ENCODE measurements around the gene C20orf96. TPM values are rescaled to one million over a fixed set of nuclear protein-coding genes. Genes with fewer than 3 reads are reported as not detected.

The C20orf96 gene
- total RNA-seq, 1 donor from 2014 or later, result 10.8 TPM

DNA sequence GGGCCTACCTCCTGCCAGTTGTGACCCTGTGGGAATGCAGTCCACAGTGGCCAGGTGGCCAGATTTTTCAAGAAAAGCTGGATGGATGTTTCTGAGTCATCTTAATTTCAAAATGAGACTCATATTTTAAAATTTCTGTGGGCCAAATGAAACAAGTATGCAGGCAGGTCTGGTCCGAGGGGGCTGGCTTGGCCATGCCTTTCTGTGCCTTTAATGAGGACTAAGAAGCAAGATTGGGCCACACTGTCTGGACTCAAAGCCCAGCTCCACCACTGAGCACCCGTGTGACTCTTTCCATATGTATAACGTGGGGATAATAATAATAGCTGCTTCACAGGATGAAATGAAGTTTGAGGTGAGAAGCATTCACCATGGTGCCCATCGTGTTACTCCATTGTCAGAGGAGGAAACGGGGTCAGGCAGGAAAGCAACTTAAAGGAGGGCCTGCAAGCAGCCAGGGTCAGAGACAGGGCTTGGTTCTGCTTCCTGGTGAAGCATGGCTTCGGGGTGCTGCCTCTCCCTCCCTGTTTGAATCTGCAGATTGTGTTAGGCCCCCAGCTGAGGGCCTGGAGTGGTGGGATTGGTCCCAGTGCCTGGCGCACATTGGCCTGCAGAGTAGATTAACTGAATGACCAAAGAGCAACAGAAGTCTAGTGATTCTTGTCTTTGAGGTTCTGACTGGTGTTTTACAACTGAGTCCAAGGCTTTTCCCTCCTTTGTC, 38.6 kb upstream of the C20orf96 start:
- peak overlapping the region; percentile 82 for H3K27ac Mint-ChIP-seq (ENCODE audit: unreplicated experiment)
- DNase-seq (ENCODE audit: low spot score), result no peak
- H3K4me3 Mint-ChIP-seq (ENCODE audit: unreplicated experiment), result peak overlapping the region; percentile 85
- H3K27me3 Mint-ChIP-seq (ENCODE audit: low read depth), result no peaks in the 10 kb centered on the region
- no peaks in the 10 kb centered on the region for H3K36me3 Mint-ChIP-seq (ENCODE audit: low read depth)
- H3K9me3 Mint-ChIP-seq (ENCODE audit: low read depth), result no peaks in the 10 kb centered on the region
- no peak for TF ChIP-seq CTCF (IDR thresholded peaks at IDR 0.05)
- H3K4me1 Mint-ChIP-seq (ENCODE audit: low read depth), result peaks cover 34% of the 10 kb centered on the region

GRCh38 chr20:328027-328974, 37.8 kb upstream of the C20orf96 start:
- Mint-ChIP-seq H3K36me3 (ENCODE audit: low read depth) (no peaks in the 10 kb centered on the region), H3K9me3 (ENCODE audit: low read depth) (no peaks in the 10 kb centered on the region), H3K4me1 (ENCODE audit: low read depth) (peaks cover 38% of the 10 kb centered on the region), H3K4me3 (ENCODE audit: unreplicated experiment) (peak overlapping the region; percentile 85), H3K27ac (ENCODE audit: unreplicated experiment) (peak overlapping the region; percentile 82), H3K27me3 (ENCODE audit: low read depth) (no peaks in the 10 kb centered on the region)
- DNase-seq (ENCODE audit: low spot score), result no peak
- no peak for TF ChIP-seq CTCF (IDR thresholded peaks at IDR 0.05)

DNA sequence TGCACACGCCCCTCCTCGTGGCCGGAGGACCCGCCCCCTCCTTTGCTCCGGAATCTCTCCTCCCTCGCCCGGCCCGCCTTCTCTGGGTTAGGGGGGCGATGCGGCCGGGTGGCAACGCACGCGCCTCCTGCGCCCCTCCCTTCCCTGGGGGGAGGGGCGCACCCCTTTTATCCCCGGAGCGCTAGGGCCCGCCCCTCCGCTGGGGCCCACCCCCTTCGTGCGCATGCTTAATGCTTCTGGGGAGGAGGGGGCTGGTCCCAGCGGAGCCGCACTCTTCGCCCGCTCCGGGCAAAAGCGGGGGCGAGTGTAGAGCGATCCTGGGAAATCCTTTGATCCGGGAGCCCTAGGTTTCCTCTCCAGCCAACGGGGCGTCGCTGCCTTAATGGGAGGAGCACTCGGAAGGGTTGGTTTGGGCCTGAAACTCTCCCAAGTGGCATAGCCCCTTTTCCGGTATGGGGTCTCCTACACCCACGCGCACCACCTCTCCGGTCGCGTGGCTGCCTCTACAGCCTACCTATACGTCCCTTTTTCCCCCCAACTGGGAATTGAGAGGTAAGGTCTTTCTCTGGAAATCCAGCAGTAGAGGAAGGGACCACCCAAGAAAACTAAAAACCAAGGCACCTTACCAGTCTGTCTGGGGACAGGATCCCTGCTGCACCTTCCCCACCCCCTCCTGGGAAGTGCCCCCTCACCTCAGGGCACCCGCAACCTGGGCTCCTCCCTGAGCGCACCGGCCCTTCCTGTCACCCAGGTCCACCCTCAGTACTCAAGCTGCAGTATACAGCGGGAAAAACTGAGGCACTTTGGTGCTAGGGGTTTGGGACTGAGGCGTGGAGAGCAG, 36.9 kb upstream of the C20orf96 start:
- Mint-ChIP-seq H3K9me3 (ENCODE audit: low read depth) (no peaks in the 10 kb centered on the region), H3K4me1 (ENCODE audit: low read depth) (peaks cover 38% of the 10 kb centered on the region), H3K27ac (ENCODE audit: unreplicated experiment) (peak overlapping the region; percentile 82), H3K4me3 (ENCODE audit: unreplicated experiment) (peak overlapping the region; percentile 85), H3K27me3 (ENCODE audit: low read depth) (no peaks in the 10 kb centered on the region), H3K36me3 (ENCODE audit: low read depth) (no peaks in the 10 kb centered on the region)
- TF ChIP-seq CTCF (IDR thresholded peaks at IDR 0.05), result no peak
- DNase-seq (ENCODE audit: low spot score), result no peak

DNA sequence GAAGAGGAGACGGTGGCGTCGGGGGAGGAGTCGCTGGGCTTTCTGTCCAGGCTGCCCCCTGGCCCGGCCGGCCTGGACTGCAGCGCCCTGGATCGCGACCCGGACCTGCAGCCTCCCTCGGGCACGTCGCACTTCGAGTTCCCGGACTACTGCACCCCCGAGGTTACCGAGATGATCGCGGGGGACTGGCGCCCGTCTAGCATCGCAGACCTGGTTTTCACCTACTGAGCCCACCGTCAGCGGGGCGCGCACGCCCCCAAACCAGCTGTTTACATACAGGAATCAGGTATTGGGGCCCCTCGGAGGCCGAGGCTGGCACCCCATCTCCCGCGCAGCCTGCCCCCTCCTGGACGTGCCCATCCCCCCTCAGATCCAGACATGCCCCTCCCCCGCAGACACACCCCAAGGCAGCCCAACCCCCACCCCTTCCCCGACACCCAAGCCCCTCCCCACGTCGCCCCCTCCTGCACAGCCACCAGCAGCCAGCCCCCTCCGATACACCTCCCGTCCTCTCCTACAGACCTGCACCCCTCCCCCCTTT, 36.2 kb upstream of the C20orf96 start:
- no peak for TF ChIP-seq CTCF (IDR thresholded peaks at IDR 0.05)
- Mint-ChIP-seq H3K9me3 (ENCODE audit: low read depth) (no peaks in the 10 kb centered on the region), H3K27ac (ENCODE audit: unreplicated experiment) (peak overlapping the region; percentile 54), H3K4me3 (ENCODE audit: unreplicated experiment) (peak overlapping the region; percentile 85), H3K4me1 (ENCODE audit: low read depth) (peaks cover 38% of the 10 kb centered on the region), H3K27me3 (ENCODE audit: low read depth) (no peaks in the 10 kb centered on the region), H3K36me3 (ENCODE audit: low read depth) (no peaks in the 10 kb centered on the region)
- DNase-seq (ENCODE audit: low spot score), result no peak
